ENCODE measurements around the gene NTRK1. TPM values are rescaled to one million over a fixed set of nuclear protein-coding genes. Genes with fewer than 3 reads are reported as not detected.

Gene NTRK1
- total RNA-seq, 1 experiment from 2014 or later = 0.89 TPM

GRCh38 chr1:156903328-156904091, 42.8 kb downstream of the NTRK1 start:
- RAD21 ChIA-PET (ENCODE audit: low non-redundant PET in 1 of 2, low total read pairs in 2 of 2, uncharacterized antibody in 2 of 2, unreplicated experiment in 2 of 2) = no interaction called here
- Histone ChIP-seq H3K9me2 (ENCODE audit: insufficient read depth) (no peaks in the 10 kb centered on the region), H3K79me2 (ENCODE audit: insufficient read depth, low read length) (no peaks in the 10 kb centered on the region), H3K36me3 (ENCODE audit: control insufficient read depth in 1 of 2, insufficient read depth in 2 of 2, low read length in 2 of 2) (no peaks in the 10 kb centered on the region), H3K9me3 (ENCODE audit: control insufficient read depth in 1 of 2, insufficient read depth in 1 of 2, low read depth in 1 of 2, low read length in 2 of 2) (no peaks in the 10 kb centered on the region; a peak in 1 of 4 replicates), H4K20me1 (ENCODE audit: insufficient read depth) (no peaks in the 10 kb centered on the region), H3K9ac (ENCODE audit: low read length) (no peak overlapping the region), H3K4me2 (ENCODE audit: low read length) (no peak overlapping the region), H2AFZ (ENCODE audit: low read depth, low read length, poor library complexity, severe bottlenecking) (no peak overlapping the region), H3K27me3 (ENCODE audit: insufficient read depth, low read length) (no peaks in the 10 kb centered on the region), H3K4me1 (ENCODE audit: control insufficient read depth in 1 of 2, insufficient read depth in 2 of 2, low read length in 2 of 2) (peaks cover 6 to 20% of the 10 kb centered on the region in 2 experiments; a peak in 3 of 4 replicates), H3K4me3 (replicated peaks in 1 of 2; ENCODE audit: low read depth in 1 of 2, low read length in 2 of 2) (no peak overlapping the region), H3K27ac (ENCODE audit: low read depth, low read length) (no peak overlapping the region)
- BruUV-seq (replicated peaks) = no TSS peak
- TF ChIP-seq ZFX (IDR thresholded peaks at IDR 0.05) (no peak), SIN3A (IDR thresholded peaks at IDR 0.05; ENCODE audit: low read depth) (no peak), TCF7L2 (IDR thresholded peaks at IDR 0.05; ENCODE audit: borderline replicate concordance, extremely low read depth, insufficient read depth, insufficient read length) (no peak), EZH2phosphoT487 (IDR thresholded peaks at IDR 0.05; ENCODE audit: borderline replicate concordance) (no peak), POLR2AphosphoS5 (IDR thresholded peaks at IDR 0.05; ENCODE audit: low read depth, low read length) (no peak), CTCF (IDR thresholded peaks at IDR 0.05 in 2 of 3, conservative IDR thresholded peaks at IDR 0.05 in 1 of 3; ENCODE audit: borderline replicate concordance in 1 of 3, insufficient read depth in 1 of 3, low read depth in 2 of 3, low read length in 2 of 3) (no peak), SRF (IDR thresholded peaks at IDR 0.05; ENCODE audit: low read depth) (no peak), SP1 (IDR thresholded peaks at IDR 0.05; ENCODE audit: low read depth) (no peak), ZNF274 (IDR thresholded peaks at IDR 0.05; ENCODE audit: low read depth, low read length) (no peak), ELF1 (IDR thresholded peaks at IDR 0.05; ENCODE audit: borderline replicate concordance, low read depth) (no peak), CBX3 (IDR thresholded peaks at IDR 0.05; ENCODE audit: low read depth) (no peak), EZH2 (IDR thresholded peaks at IDR 0.05) (no peak)
- TF ChIP-seq, protein P1, sequence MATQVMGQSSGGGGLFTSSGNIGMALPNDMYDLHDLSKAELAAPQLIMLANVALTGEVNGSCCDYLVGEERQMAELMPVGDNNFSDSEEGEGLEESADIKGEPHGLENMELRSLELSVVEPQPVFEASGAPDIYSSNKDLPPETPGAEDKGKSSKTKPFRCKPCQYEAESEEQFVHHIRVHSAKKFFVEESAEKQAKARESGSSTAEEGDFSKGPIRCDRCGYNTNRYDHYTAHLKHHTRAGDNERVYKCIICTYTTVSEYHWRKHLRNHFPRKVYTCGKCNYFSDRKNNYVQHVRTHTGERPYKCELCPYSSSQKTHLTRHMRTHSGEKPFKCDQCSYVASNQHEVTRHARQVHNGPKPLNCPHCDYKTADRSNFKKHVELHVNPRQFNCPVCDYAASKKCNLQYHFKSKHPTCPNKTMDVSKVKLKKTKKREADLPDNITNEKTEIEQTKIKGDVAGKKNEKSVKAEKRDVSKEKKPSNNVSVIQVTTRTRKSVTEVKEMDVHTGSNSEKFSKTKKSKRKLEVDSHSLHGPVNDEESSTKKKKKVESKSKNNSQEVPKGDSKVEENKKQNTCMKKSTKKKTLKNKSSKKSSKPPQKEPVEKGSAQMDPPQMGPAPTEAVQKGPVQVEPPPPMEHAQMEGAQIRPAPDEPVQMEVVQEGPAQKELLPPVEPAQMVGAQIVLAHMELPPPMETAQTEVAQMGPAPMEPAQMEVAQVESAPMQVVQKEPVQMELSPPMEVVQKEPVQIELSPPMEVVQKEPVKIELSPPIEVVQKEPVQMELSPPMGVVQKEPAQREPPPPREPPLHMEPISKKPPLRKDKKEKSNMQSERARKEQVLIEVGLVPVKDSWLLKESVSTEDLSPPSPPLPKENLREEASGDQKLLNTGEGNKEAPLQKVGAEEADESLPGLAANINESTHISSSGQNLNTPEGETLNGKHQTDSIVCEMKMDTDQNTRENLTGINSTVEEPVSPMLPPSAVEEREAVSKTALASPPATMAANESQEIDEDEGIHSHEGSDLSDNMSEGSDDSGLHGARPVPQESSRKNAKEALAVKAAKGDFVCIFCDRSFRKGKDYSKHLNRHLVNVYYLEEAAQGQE (IDR thresholded peaks at IDR 0.05; ENCODE audit: low read depth) = no peak
- ATAC-seq = no peak
- POLR2A ChIA-PET = no interaction called here
- intact Hi-C loops (cut with micrococcal nuclease) = no loop called here
- no peak for DNase-seq (ENCODE audit: low read depth, low spot score)
- CTCF ChIA-PET = no interaction called here

Data from HCT116 (cell line).